Activated effector memory CD4-positive, alpha-beta T cell treated with anti-CD3 and anti-CD28 coated beads, Interleukin-2, amount 50 U/mL, for 16 hours (primary cell): ENCODE data around the gene ST3GAL4.
A peak's percentile ranks its signal among the peaks of the same experiment; 100 is the strongest.

Source experiments
- DNase-seq: peaks from one replicate; pipeline ENCODE4 v3.0.0-alpha.2; 2020

Gene ST3GAL4

GRCh38 chr11:126355324-126355925 lies at the start of gene ST3GAL4:
TSS of gene ST3GAL4 (plus strand) at chr11:126355686. CDS start at chr11:126406156, 50,470 bp downstream.
- DNase-seq: peak; percentile 87

- peak; percentile 63 for DNase-seq
Observed at GRCh38 chr11:126305699-126306098, 49.8 kb upstream of the ST3GAL4 start.

GRCh38 chr11:126307706-126308105 lies 47.8 kb upstream of the ST3GAL4 start:
- peak; percentile 55 for DNase-seq

GRCh38 chr11:126308271-126308671 lies 47.2 kb upstream of the ST3GAL4 start:
- peak; percentile 24 for DNase-seq

GRCh38 chr11:126308771-126309170 lies 46.7 kb upstream of the ST3GAL4 start:
- DNase-seq: peak; percentile 25

GRCh38 chr11:126310200-126310991 lies 45.1 kb upstream of the ST3GAL4 start:
- peak; percentile 84 for DNase-seq

- DNase-seq: peak; percentile 3
Observed at GRCh38 chr11:126310992-126311310, 44.5 kb upstream of the ST3GAL4 start.

- DNase-seq: peak; percentile 25
Observed at GRCh38 chr11:126311401-126312291, 43.8 kb upstream of the ST3GAL4 start.

GRCh38 chr11:126312961-126313360 lies 42.5 kb upstream of the ST3GAL4 start:
- DNase-seq: peak; percentile 41

- DNase-seq: no peak
Observed at GRCh38 chr11:126313826-126314225, 41.7 kb upstream of the ST3GAL4 start.

- DNase-seq: peak; percentile 60
Observed at GRCh38 chr11:126317432-126317755, 38.1 kb upstream of the ST3GAL4 start.

GRCh38 chr11:126317756-126318573 lies 37.5 kb upstream of the ST3GAL4 start:
- DNase-seq: peak; percentile 60

- DNase-seq: peak; percentile 44
Observed at GRCh38 chr11:126318574-126319373, 36.7 kb upstream of the ST3GAL4 start.

GRCh38 chr11:126319374-126319740 lies 36.1 kb upstream of the ST3GAL4 start:
- peak; percentile 53 for DNase-seq

- no peak for DNase-seq
Observed at GRCh38 chr11:126322996-126323395, 32.5 kb upstream of the ST3GAL4 start.

- DNase-seq: no peak
Observed at GRCh38 chr11:126327281-126328000, 28.0 kb upstream of the ST3GAL4 start.

GRCh38 chr11:126328001-126328390 lies 27.5 kb upstream of the ST3GAL4 start:
- peak; percentile 55 for DNase-seq

GRCh38 chr11:126328444-126328843 lies 27.0 kb upstream of the ST3GAL4 start:
- peak; percentile 50 for DNase-seq

GRCh38 chr11:126328938-126329643 lies 26.4 kb upstream of the ST3GAL4 start:
- peak; percentile 60 for DNase-seq

GRCh38 chr11:126329644-126330211 lies 25.8 kb upstream of the ST3GAL4 start:
- no peak for DNase-seq
